ENCODE data around the gene PLA2G2C. TPM values are rescaled to one million over a fixed set of nuclear protein-coding genes. Genes with fewer than 3 reads are reported as not detected.
"Not testable (repeated sequence)": the region's sequence is repeated elsewhere in the genome, so short reads cannot be mapped to it uniquely, and the experiment has no call there.

PLA2G2C gene, protein sequence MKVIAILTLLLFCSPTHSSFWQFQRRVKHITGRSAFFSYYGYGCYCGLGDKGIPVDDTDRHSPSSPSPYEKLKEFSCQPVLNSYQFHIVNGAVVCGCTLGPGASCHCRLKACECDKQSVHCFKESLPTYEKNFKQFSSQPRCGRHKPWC
- polyA plus RNA-seq (ENCODE audit: insufficient read length) = 0.10 TPM
- long read RNA-seq, donor 1 = 0 reads
- long read RNA-seq, donor 2 = 0 reads
- long read RNA-seq, donor 3 = 0 reads
- long read RNA-seq, donor 4 = 0 reads
- long read RNA-seq, donor 5 = 0 reads
- long read RNA-seq, donor 6 = 0 reads
- long read RNA-seq, donor 7 = 0 reads
- long read RNA-seq, donor 8 = 0 reads

DNA sequence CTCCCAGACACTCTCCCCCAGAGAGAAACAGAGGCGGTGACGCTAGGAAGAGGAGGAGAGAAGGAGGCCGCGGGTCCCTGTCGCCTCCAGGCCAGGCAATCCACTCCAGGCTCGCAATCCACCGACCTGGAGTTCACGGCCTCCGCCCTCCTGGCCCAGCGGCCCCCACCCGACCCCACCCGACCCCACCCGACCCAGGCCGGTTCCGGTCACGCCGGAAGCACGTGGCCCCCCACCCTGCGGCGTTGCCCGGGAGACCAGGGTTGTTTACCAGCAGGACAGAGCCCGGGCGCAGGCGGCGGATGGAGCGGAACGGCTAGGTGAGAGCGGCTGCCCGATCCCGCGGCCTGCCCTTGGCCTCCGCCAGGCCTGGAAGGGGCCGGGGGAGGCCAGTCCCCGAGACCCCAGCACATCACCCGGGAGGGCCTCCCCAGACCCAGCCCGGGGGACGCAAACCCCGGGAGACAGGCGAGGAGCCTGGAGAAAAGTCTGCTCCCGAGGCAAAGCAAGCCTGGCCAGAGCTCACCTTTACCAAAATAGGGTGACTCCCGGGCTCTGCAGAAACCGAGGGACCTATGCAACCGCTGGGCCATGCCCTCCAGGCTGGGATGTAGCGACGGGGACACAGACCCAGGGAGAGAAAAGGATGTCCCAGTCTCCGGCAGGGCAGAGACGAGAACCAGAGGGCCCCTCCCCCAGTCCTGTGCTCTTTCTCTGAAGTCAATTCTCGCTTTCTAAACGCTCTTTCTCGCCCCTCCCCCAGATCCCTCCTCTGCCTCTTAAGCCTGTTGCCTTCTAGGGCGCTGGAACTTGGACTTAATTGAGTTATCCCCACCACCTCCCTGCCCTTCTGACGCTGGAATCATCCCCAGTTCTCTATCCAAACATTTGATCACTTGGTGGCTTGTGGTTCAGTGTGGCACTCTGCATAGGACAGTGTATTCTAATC lies at the start of gene PLA2G2C, which contains the start of gene UBXN10:
PLA2G2C (minus strand) TSS at position 685 of the 949 bp plus-strand sequence. CDS start 9,155 bp downstream, outside the sequence.
UBXN10 (plus strand) TSS at position 263 of the 949 bp plus-strand sequence. CDS start 4,466 bp downstream, outside the sequence.
- peak; percentile 71 for DNase-seq

DNA sequence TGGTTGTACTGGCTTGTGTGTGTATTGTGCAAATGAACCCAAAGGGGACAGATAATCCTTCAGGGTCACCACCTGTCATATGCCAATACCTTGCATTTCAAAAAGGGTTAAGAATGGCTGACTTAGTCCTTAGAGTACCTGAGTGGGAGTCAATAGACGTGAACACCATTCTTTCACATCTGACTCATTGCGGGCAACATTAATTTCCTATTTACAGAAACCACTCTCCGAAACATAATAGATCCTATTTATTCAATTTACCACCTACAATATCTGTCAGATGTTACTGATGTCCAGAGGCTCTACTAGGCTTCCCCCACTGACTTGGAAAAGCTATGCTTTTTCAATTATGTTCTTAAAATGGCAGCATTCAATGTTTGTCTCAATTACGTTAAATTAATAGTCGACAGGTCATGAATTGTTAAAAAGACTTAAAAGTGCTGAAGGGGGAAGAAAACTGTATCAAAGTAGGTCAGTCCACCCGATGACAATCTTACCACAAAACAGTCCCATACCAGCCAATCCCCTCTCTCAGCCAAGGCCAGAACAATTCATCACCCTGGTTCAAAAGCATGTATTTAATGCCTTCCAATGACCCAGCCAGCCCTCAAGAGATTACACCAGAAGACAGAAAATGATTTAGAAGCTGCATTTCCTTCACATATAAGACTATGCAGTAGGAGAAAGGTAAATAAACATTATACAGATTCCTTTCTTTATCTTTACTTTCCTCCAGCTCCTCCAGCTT lies 48.6 kb upstream of the PLA2G2C start:
- no peak for DNase-seq

DNA sequence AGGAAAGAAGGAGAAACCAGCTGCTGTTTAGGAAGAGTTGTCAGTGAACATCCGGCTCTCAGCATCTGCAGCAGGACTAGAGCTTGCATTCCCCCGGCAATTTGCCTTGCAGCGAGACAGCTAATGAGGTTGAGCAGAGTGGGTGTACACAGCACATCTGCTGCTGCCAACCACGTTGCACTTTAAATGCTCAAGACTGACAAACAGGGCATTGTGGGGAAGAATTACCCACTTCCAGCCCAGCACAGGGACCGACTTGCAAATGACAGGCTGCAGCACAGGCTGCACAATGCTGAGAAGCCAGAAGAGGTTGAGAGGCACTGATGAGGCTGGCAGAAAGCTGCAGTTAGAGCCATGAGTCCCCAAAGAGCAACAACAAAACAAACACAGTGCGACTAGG lies 47.5 kb upstream of the PLA2G2C start:
- DNase-seq = no peak

DNA sequence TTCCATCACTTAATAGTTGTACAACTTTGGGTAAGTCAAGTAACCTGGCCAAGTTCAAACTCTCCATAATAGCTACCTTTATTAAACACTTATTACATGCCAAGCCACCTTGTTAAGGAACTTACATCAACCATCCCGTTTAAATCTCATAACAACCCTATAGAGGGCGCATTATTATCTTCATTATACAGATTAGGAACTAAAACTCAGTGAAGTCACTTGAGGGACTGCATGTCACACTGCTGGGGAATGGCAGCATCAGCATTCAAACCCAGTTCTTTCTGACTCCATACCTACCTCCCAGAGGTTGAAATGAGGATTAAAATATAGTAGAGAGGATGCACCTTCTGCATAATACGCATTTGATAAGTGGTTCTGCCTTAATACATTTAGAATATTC lies 47.1 kb upstream of the PLA2G2C start:
- no peak for DNase-seq

DNA sequence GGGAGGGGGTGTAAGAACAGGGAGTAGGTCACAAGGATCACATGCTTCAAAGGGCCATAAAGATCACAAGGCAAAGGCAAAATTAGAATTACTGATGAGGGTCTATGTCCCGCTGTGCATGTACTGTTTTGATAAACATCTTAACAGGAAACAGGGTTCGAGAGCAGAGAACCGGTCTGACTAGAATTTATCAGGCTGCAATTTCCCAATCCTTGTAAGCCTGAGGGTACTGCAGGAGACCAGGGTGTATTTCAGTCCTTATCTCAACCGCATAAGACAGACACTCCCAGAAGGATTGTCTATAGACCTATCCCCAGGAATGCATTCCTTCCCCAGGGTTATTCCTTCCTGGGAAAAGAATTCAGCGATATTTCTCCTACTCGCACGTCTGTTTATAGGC lies 46.2 kb upstream of the PLA2G2C start:
- DNase-seq = not testable (repeated sequence)

DNA sequence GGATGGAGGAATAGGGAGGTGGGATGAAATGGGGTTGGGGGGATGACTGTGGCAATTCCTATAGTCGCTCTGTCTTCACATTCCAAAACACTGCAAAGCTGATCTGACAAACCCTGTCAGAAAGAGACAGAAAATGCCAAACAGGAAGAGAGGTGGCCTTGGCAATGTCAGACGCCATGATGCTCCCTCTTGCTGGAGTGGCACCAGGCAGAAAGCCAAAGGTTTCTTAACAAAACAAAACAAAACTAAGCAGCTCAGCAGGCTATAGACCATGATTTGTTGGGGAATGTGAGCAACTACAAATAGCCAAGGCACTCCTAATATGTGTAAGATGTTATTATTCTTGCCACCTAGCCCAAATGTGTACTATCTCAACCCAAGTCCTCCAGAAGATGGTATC lies 42.9 kb upstream of the PLA2G2C start:
- DNase-seq = no peak

DNA sequence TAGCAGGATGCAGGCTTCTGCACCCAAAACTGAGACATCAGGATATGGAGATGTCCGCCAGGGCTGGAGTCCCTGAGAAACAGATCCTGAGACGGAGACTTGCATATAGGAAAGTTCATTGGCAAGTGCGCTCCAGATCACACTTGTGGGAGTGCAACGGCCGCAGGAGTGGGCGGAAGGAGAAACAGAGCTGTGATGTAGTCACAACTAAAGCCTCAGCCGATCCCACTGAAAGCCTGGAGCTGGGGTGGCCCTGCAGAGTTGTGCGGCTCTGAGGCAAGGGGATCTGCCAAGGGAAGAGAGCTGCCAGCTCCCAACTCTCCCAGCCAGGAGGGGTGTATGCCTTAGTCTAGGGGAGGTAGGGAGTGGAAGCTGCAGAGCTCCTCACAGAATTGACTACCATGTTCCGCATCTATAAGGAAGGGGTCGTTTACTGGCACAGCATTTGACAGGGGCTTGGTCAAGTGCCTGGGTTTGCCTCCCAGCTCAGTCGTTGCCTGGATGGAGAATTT lies 42.1 kb upstream of the PLA2G2C start:
- no peak for DNase-seq

DNA sequence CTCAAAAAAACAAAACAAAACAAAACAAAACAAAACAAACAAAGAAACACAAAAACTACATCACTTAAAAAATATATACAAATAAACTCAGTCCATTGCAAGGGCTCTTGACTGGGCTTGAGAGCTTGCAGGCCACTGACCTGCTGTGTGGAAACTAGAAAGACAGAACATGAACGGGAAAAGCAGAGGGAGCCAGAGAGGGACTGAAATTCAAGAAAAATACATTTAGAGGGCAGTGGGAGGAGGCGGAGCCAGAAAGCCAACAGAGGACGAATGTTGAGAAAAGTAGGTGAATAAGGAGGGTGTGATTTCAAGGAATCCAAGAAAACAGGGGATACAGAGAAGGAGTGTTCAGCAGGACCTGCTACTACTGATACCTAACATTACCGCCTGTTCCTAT lies 41.4 kb upstream of the PLA2G2C start:
- DNase-seq = no peak

DNA sequence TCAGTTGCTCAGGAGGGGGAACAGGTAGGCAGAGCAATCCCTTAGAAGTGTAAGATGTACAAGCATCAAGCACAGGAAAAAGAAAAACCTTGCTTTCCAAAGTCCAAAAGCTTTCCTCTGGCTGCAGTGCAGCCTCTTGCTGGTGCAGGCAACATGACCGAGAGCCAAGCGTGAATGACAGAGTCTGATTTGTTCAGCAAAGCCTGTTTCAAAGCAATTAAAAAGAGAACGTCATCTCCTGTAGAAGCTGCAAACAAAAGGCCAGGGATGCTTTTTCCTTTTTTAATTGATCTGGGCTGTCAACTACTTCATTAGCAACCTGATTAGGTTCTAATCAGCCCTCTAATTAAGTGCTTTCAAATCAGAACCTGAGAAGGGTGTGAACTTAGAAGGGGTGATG lies 38.2 kb upstream of the PLA2G2C start:
- DNase-seq = no peak

DNA sequence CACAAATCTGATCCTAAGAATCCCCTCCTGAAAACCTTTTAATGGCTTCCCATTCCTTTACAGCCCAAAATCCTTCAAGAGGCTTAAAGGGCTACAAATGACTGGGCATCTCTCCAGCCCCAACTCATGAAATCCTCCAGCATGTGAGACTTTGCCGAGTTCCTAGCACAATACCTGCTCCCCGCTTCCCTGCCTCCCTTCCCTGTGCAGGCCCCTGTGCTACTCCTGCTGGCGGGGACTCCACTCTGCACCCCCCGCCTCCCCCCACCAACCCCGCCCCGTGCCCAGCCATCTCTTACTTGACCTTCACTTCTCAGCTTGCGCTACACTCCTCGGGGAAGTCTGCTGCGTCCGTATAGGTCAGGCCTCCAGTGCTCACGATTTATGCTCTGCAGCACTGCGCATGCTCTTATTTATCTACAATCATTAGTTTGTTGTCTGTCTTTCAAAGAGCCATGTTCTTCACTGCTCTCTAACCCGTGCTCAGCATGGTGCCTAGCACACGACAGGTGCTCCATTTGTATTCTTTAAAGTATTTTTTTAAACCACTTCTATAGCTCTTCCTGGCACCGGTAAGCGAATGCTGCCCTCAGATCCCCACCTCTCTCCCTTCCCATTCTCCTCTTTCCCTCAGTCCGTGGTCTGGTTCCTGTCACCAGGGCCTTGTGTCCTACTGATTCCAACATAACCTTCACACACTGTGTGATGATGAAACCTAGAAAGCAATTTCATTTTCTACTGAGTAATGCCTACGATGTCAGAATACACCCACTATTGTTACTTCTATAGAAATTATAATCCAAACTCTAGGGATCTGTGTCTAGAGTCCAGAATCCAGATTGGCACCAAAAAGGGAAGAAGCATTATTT lies 37.5 kb upstream of the PLA2G2C start:
- no peak for DNase-seq

DNA sequence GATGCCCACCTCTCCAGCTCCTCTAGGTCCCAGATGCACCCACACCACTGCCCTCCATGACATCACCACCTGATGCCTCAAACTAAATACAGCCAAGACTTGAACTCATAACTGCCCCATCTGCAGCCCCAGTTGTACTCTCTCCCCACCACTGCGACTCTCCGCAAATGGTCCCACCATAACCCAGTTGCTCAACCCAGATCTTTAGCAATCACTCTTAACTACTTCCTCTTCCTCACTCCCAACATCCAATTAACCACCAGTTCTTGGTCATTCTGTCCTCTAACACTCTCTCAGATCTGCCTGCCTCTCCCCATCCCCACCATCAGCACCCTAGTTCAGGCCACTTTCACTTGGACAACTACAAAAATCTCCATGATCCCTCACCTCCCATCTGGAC lies 36.8 kb upstream of the PLA2G2C start:
- DNase-seq = no peak

DNA sequence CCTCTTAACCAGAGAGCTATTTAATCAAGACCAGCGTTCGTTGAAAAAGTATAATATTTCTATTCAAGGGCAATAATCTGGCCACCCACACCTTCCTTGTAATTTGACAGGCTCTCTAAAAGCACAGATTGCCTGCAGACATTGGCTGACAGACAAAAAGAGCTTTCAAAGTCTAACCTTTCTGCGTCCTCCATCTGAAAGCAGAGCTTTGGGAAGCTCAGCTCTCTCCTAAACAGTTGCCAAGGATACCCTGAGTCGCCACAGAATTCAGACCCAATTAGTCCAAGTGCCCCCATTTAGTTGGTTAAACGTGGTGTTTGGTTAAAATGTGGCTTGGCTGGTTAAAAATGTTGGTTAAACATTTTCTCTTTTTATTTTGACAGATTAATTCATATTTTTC lies 33.7 kb upstream of the PLA2G2C start:
- DNase-seq = no peak

DNA sequence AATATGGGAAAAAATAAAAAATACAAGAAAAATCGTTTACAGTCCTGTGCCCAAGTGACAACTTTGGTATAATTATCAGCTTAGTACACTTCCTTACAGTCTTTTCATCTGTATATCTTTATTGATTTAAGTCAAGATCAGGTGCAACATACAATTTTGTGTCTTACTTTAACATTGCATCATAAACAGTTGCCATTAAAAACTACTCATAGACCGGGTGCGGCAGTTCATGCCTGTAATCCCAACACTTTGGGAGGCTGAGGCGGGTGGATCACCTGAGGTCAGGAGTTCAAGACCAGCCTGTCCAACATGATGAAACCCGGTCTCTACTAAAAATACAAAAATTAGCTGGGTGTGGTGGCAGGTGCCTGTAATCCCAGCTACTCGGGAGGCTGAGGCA lies 32.7 kb upstream of the PLA2G2C start:
- not testable (repeated sequence) for DNase-seq

DNA sequence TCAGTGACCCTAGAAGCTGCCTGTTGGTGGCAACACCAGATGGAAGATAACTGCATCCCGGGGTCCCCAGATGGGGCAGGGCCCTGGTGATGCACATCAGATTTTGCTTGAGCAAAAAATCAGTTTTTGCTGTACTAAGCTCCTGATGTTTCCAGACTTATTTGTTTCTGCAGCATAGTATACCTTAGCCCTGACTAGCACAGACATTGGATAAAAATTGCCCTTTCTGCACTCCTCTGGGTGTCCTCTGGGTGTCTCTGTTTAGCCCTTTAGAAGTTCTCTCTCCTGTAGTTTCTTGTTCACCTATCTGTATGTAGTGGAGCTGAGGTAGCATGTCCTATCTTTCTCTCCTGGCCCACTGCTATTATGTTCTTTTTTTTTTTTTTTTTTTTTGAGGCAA lies 30.3 kb upstream of the PLA2G2C start:
- DNase-seq = no peak

DNA sequence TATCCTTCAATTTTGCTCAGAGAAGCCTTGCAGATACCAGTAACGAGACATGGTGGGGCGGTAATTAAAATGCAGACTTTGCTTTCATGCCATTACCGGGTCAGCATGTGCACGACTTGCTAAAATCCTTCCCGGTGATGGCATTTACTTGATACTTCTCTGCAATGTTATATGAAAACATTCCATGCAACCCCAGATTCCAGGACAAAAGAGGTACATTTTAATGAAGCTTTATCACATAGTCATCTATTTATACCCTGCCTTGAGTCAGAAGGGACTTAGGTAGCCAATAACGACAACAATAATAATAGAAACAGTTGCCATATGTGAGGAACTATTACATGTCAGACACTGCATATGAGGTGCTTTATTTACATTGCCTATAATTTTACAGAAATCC lies 29.4 kb upstream of the PLA2G2C start:
- DNase-seq = no peak

DNA sequence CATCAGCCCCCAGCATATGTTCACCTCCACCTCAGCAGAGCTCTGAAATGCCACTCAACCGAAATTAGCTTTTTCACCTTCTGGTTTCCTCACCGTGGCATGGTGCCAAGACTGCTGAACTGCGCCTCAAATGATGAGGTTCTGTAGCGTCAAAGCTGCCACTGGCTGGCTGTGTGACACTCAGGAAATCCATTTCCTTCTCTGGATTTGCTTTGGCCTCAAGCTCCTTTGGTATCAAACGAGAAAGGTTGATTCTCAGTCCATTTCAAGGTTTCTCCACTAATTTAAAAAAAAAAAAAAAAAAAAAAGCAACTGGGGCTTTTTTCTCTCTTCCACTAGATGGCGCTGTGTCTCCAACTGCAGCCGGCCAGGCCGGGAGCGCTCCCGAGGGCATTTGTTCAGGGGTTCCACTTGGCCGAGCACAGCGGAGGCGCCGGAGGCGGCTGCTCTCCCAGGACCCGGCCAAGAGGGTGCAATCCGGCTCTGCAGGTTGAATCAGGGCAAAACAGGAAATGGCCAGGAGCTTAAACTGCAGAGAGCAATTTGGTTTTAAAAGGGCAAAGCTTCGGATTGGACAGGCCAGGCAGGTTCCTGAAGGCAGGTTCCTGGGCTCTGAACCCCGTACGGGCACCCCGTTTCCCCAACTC lies 26.5 kb upstream of the PLA2G2C start:
- peak; percentile 79 for DNase-seq

DNA sequence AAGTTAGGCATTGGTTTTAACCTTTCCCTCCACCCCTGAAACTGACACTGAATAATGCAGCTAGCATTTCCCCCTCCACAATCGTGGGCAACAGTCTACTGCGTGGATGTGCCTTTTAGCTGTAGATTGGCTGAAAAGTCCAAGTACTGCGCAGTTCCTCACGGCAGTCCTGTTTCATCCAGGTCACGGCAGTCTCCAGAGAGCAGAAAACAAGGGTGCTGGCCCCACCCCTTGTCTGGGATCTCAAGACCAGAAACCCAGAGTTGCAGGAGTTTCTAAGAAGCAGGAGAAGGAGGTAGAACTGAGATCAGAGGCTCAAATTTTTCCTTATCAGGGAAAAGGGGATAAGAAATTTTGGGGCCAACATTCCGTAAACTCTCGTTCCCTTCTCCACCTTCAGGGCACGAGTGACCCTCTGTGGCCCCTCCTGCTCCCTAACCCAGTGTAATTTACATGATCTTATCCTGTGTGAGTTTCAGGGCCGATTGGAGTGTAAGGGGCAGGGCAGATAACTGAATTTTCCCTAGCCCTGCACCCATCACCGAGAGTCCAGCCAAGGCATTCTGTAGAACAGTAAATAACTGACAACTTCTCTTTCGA lies 25.9 kb upstream of the PLA2G2C start:
- DNase-seq = no peak

DNA sequence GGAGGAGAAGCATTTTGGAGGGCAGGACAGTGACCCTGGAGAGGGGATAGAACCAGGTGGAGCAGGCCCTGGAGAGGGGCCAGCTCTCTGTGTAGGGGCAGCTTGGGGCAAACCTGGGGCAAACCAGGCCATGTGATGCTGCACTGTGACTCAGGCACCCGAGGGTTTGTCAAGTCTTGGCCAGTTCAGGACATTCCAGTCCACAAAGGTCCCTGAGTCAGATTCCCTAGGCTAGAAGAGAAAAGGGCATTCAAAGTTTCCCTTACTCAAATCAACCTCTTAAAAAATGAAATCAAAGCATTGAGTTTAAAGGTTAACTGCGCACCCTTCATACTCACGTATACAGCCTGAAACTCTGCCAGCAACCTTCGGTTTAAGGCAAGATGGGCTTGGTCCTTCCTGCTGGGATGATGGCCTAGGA lies 25.2 kb upstream of the PLA2G2C start:
- no peak for DNase-seq

DNA sequence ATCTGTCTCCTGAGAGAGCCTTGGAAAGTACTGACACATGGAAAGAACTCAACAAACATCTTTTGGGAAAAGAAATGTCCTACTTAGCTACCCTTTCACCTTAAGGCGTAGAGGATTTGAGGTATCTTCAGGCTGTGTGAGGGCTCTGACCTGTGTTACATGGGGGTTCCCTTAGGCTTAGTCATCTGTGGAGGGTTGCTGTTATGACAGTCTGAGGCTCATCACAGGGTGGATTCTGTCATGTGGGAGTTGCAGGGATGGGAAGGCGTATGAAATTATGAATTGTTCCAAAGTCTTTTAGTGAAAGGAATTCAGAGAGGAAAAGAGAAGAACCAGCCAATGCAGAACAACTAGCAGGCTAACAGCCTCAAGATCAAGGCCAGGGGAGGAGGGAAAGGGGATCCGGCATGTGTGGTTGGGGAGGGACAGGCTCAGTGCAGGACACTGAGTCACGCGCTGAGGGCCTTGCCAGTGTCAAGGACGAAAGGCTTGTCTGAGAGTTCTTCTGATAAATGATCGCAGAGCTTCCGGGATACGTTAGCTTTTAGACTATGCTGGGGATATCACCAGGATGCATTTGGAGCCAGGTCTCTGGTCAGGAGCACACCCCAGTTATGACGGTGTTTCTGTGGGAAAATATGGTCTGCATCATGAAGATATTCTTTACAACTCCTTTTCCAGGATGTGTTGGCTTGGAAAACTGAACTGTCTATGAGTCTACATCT lies 24.6 kb upstream of the PLA2G2C start:
- no peak for DNase-seq

Data from left kidney (tissue), 8 donors.